T-helper 1 cell treated with Interleukin-12 subunit alpha and Interleukin-12 subunit beta and Interleukin-4 antibody, amounts not matched to agents 30 μg/mL and 1 μg/mL, for 36 hours (primary cell): ENCODE measurements around the gene PHLDA2.

Experiments used
- H3K27ac Mint-ChIP-seq: one replicate; pipeline ENCODE4 v1.8.0; 2021; ENCODE audit warnings: mild to moderate bottlenecking, mixed read lengths
- H3K27me3 Mint-ChIP-seq: one replicate; pipeline ENCODE4 v1.8.0; 2021; ENCODE audit warnings: low read depth, mixed read lengths
- H3K36me3 Mint-ChIP-seq: one replicate; pipeline ENCODE4 v1.8.0; 2021; ENCODE audit warnings: low read depth, mixed read lengths
- H3K4me1 Mint-ChIP-seq: one replicate; pipeline ENCODE4 v1.8.0; 2021; ENCODE audit warnings: low read depth, mixed read lengths
- H3K4me3 Mint-ChIP-seq: one replicate; pipeline ENCODE4 v1.8.0; 2021; ENCODE audit warnings: mild to moderate bottlenecking, moderate library complexity, mixed read lengths
- H3K9me3 Mint-ChIP-seq: one replicate; pipeline ENCODE4 v1.8.0; 2021; ENCODE audit warnings: mixed read lengths

Gene PHLDA2

DNA sequence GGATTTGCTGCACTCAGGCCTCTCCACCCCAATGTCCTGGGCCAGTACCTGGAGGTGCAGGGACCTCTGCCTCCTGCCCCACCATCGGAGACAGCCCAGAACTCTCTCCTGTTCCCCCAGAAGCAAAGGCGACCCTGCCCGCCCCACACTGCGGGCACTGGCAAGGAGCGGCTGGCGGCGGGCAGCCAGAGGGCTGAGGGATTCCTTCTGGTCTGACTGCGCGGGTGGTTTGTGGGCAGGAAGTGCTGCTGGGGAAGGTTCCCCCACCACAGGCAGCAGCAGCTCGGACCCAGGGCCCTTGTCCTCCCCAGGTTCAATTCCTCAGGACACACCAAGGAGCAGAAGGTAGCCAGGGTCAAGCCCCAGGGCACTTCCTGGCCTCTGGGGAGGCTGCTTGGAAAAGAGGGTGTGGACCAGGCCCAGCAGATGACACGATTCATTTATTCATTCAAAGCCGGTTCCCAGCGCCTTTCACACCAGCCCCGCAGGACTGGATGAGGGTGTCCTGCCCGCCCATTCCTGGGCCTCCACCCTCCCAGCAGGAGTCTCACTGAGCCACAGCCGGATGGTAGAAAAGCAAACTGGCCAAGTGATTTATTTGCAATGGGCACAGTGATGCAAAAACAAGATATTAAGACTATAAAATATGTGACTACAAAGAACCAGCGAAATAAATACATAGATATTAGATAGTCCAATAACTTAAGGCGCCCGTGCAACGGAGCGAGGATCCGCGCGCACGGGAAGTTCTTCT, 1.2 kb downstream of the PHLDA2 start:
- Mint-ChIP-seq H3K4me3 (peak overlapping the region; percentile 77), H3K27ac (no peak overlapping the region), H3K4me1 (peaks cover 17% of the 10 kb centered on the region), H3K9me3 (no peaks in the 10 kb centered on the region), H3K27me3 (peaks cover 24% of the 10 kb centered on the region), H3K36me3 (peaks cover 2% of the 10 kb centered on the region)

DNA sequence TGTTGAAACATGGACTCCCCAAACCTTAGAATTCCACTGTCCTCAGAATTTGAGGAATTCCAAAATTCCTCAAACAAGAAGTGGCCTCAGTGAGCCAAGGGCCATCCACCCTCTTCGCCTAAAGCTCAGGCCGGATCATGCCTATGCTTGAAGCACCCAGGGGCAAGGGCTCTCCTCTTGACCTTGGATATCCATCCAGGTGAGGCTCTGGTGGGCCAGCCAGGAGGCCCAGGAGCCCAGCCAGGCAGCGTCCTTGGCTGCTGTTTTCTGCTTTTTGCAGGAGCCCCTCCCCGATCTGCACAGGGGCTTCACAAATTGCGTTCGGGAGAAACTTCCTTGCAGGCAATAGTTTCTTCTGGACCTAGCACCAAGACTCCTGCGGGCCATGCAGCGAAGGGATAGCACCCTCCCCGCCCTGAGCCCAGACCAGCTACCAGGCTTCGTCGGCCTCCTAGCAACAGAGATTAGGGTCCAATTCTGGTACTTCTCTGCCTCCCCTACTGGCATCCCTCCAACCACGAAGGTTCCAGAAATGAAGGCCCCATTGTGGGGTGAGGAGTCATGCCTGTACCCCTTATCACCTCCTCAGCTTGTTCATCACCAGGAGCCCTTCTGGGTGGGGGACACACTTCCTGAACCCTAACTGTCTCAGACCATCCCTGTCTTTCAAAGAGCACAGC, 2.0 kb downstream of the PHLDA2 start:
- H3K36me3 Mint-ChIP-seq, result peaks cover 2% of the 10 kb centered on the region
- H3K27ac Mint-ChIP-seq, result no peak overlapping the region
- peak overlapping the region; percentile 77 for H3K4me3 Mint-ChIP-seq
- peaks cover 24% of the 10 kb centered on the region for H3K27me3 Mint-ChIP-seq
- H3K4me1 Mint-ChIP-seq, result peaks cover 15% of the 10 kb centered on the region
- H3K9me3 Mint-ChIP-seq, result no peaks in the 10 kb centered on the region

DNA sequence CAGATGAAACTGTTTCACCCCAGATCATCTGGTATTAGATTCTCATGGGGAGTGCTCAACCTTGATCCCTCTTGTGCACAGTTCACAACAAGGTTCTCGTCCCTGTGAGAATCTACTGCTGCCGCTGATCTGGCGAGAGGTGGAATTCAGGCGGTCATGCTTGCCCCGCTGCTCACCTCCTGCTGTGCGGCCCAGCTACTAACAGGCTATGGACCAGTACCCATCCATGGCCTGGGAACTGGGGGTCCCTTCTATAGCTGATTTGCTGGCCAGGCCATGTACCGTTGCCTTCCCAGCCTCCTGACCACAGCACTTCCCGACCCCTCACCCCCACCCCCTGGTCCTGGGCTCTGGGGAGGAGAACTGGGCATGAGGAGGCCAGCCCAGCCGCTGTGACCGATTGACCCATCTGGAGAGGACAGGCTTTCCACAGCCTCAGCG, 2.6 kb downstream of the PHLDA2 start:
- H3K9me3 Mint-ChIP-seq, result no peaks in the 10 kb centered on the region
- H3K27me3 Mint-ChIP-seq, result peaks cover 24% of the 10 kb centered on the region
- peaks cover 15% of the 10 kb centered on the region for H3K4me1 Mint-ChIP-seq
- H3K36me3 Mint-ChIP-seq, result peaks cover 2% of the 10 kb centered on the region
- H3K4me3 Mint-ChIP-seq, result no peak overlapping the region
- no peak overlapping the region for H3K27ac Mint-ChIP-seq

DNA sequence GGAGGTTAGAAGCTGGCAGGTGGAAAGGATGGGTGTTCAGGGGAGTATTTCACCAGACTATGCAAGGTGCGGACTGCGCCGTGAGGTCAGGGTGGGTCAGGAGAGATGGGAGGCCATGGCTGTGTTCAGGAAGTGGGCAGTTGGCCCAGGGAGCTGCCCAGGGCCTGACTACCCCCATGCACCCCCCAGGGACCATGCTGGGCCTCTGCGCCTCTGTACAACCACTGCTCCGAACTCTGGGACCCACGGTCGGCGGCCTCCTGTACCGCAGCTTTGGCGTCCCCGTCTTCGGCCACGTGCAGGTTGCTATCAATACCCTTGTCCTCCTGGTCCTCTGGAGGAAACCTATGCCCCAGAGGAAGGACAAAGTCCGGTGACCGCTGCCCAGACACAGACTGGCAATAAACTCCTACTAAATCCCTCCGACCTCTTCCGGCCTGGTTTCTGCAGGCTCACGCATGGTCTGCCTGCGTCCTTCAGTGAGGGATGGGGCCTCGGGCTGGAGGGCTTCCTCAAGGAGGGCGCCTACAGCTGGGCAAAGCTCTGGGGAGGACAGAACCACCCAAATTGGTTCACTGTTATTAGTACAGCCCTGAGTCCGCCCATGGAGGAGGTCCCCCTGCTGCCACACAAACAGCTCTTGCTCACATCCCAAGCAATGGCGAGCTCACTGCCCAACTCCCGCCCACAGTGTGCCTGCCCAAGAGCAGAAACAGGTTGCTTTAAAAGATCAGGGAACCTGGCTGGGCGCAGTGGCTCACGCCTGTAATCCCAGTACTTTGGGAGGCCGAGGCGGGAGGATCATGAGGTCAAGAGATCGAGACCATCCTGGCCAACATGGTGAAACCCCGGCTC, 4.2 kb downstream of the PHLDA2 start:
- Mint-ChIP-seq H3K27me3 (peaks cover 19% of the 10 kb centered on the region), H3K4me3 (no peak overlapping the region), H3K27ac (no peak overlapping the region), H3K9me3 (no peaks in the 10 kb centered on the region), H3K36me3 (peaks cover 2% of the 10 kb centered on the region), H3K4me1 (peaks cover 11% of the 10 kb centered on the region)

DNA sequence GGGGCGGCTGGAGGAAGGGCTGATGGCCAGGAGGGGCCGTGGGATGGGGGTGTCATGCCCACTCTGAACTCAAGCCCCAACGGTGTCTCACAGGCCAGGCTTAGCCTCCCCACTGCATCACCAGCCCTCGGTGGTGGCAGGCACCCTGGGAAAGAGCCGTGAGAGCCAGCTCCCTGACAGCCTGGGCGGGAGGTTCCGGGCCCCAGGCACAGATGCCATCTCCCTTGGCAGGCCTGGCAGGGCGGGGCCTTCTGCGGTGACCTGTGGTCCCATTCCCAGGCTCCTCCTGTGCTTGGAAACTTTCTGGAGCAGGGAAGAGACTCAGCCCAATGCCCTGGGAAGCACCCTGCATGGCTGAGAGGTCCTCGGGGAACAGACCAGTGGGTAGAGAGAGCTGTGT, 4.8 kb downstream of the PHLDA2 start:
- Mint-ChIP-seq H3K27ac (no peak overlapping the region), H3K9me3 (no peaks in the 10 kb centered on the region), H3K36me3 (peaks cover 2% of the 10 kb centered on the region), H3K27me3 (peaks cover 16% of the 10 kb centered on the region), H3K4me3 (no peak overlapping the region), H3K4me1 (peaks cover 8% of the 10 kb centered on the region)

GRCh38 chr11:2923446-2924375, 5.5 kb downstream of the PHLDA2 start:
- Mint-ChIP-seq H3K9me3 (no peaks in the 10 kb centered on the region), H3K27ac (no peak overlapping the region), H3K36me3 (peaks cover 2% of the 10 kb centered on the region), H3K27me3 (peaks cover 12% of the 10 kb centered on the region), H3K4me3 (no peak overlapping the region), H3K4me1 (peaks cover 6% of the 10 kb centered on the region)

DNA sequence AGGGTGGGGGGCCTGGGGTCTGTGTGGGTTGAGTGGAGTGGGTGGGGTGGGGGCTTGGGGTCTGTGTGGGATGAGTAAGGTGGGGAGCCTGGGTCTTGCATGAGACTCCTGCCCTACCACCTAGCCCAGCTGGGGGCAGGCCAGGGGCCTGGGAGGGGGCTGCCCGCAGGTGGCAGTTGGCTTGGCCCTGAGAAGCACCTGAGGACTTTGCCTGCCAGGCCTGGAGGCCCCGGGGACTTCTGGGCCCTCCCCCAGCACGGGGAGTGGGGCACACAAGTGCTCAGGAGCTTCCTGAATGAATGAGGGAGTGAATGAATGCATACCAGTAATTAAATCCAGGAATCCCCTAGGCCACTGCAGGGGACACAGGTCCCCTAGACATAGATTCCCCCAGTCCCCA, 6.6 kb downstream of the PHLDA2 start:
- Mint-ChIP-seq H3K27me3 (peaks cover 4% of the 10 kb centered on the region), H3K36me3 (peaks cover 2% of the 10 kb centered on the region), H3K27ac (no peak overlapping the region), H3K4me3 (no peak overlapping the region), H3K4me1 (no peaks in the 10 kb centered on the region), H3K9me3 (no peaks in the 10 kb centered on the region)

- Mint-ChIP-seq H3K4me1 (no peaks in the 10 kb centered on the region), H3K9me3 (no peaks in the 10 kb centered on the region), H3K27me3 (no peaks in the 10 kb centered on the region), H3K36me3 (no peaks in the 10 kb centered on the region), H3K27ac (no peak overlapping the region), H3K4me3 (no peak overlapping the region)
These were observed 7.3 kb downstream of the PHLDA2 start for GRCh38 chr11:2921742-2922493.

- H3K4me3 Mint-ChIP-seq, result no peak overlapping the region
- no peaks in the 10 kb centered on the region for H3K4me1 Mint-ChIP-seq
- no peaks in the 10 kb centered on the region for H3K27me3 Mint-ChIP-seq
- H3K9me3 Mint-ChIP-seq, result no peaks in the 10 kb centered on the region
- H3K36me3 Mint-ChIP-seq, result no peaks in the 10 kb centered on the region
- no peak overlapping the region for H3K27ac Mint-ChIP-seq
These were observed 8.0 kb downstream of the PHLDA2 start for GRCh38 chr11:2921261-2921660.

- H3K27ac Mint-ChIP-seq, result no peak overlapping the region
- H3K4me3 Mint-ChIP-seq, result no peak overlapping the region
- no peaks in the 10 kb centered on the region for H3K9me3 Mint-ChIP-seq
- no peaks in the 10 kb centered on the region for H3K36me3 Mint-ChIP-seq
- H3K4me1 Mint-ChIP-seq, result no peaks in the 10 kb centered on the region
- H3K27me3 Mint-ChIP-seq, result no peaks in the 10 kb centered on the region
These were observed 8.9 kb downstream of the PHLDA2 start for GRCh38 chr11:2920343-2920742.

DNA sequence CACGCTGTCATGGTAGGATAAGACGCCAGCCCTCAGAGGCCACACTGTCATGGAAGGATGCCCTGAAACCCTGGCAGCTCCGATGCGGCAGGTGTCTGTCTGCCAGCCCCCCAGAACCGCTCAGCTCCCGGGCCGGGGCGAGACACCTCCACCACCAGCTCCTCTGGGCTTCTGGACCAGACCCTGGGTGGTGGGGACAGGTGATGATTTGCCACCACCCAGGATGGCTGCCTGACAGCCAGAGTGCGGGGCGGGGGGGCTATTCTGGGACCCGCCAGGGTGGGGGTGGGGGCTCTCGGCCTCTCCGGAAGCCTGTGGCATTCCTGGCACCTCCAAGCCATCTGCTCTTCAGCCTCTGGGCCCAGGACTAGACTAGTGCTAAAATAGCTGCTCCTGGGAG, 9.4 kb downstream of the PHLDA2 start:
- Mint-ChIP-seq H3K27me3 (no peaks in the 10 kb centered on the region), H3K4me3 (no peak overlapping the region), H3K4me1 (no peaks in the 10 kb centered on the region), H3K27ac (no peak overlapping the region), H3K36me3 (no peaks in the 10 kb centered on the region), H3K9me3 (no peaks in the 10 kb centered on the region)

DNA sequence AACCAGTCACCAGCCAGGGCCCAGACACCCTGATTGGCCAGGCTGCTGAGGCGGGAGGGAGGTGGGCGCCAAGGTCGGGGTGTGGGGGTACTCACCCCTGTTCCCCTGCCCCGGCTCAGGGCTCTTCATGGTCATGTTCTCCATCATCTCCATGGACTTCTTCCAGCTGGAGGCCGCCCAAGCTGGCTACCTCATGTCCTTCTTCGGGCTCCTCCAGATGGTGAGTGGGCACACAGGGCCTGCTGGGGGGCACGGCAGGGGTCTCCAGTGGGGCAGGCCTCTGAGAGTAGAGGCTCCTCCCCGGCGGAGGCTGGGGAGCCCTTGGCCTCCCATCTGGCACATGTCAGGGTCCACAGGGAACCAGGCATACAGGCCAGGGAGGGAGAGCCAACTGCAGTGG, 10.0 kb downstream of the PHLDA2 start:
- no peaks in the 10 kb centered on the region for H3K36me3 Mint-ChIP-seq
- H3K4me3 Mint-ChIP-seq, result no peak overlapping the region
- no peaks in the 10 kb centered on the region for H3K4me1 Mint-ChIP-seq
- H3K27me3 Mint-ChIP-seq, result no peaks in the 10 kb centered on the region
- no peak overlapping the region for H3K27ac Mint-ChIP-seq
- H3K9me3 Mint-ChIP-seq, result no peaks in the 10 kb centered on the region

DNA sequence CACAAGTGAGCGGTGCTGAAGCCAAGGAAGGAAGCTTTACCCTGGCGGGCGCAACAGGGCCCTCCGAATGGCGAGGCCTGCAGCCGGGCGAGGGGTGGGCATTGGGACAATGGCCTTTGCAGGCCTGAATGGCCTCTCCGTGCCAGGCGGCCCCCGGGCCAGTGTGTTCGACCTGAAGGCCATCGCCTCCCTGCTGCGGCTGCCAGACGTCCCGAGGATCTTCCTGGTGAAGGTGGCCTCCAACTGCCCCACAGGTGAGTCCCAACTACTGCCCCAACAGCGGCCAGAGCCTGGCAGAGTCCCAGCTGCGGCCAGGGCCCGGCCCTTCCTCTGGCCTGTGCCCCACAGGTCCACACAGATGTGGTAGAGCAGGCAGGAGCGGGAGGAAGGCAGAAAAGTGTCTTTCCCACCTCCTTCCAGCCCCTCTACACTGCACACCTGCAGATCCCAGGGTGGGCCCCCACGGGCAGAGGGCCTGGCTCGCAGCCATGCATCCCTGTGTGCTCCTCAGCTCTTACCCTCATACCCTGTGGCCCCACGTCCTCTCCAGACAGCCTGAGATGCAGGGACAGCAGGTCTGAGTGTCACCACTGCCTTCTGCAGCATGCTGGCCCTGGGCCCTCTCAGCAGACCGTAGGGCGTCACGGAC, 11.3 kb downstream of the PHLDA2 start:
- Mint-ChIP-seq H3K27ac (no peak overlapping the region), H3K4me3 (no peak overlapping the region), H3K4me1 (no peaks in the 10 kb centered on the region), H3K36me3 (no peaks in the 10 kb centered on the region), H3K27me3 (no peaks in the 10 kb centered on the region), H3K9me3 (no peaks in the 10 kb centered on the region)
